ENCODE results near the gene CORO1C.

Gene CORO1C

DNA sequence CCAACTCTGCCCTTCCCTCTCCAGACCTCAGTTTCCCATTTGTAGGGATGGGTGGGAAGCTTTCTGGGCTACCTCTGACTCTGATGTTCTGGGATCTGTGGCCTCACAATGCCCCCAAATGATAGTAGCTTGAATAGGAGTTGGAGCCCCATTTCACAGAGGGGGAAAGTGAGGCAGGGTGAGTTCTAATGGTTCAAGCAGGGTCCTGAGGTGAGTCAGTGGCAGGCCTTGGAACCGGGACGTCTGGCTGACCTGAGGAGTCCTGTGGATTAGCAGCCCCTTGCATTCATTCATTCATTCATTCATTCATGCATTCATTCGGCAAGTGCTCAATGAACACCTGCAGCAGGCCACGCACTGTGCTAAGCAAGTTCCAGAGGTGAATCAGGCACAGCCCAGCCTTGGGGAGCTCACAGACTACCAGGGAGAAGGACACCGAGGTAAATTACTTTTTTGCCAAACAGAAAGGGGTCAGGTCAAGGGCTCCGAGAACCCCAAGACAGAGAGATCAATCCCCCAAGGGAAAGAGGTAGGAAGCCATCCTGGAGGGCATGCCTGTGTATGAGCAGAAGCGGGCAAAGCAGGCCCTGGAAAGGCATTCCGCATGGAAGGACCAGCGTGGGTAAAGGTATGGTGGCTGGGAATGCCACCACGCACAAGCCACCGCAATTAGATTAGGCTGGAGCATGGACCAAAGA is 132.6 kb downstream of the CORO1C start:
- no peak for DNase-seq (ENCODE audit: low spot score)

DNA sequence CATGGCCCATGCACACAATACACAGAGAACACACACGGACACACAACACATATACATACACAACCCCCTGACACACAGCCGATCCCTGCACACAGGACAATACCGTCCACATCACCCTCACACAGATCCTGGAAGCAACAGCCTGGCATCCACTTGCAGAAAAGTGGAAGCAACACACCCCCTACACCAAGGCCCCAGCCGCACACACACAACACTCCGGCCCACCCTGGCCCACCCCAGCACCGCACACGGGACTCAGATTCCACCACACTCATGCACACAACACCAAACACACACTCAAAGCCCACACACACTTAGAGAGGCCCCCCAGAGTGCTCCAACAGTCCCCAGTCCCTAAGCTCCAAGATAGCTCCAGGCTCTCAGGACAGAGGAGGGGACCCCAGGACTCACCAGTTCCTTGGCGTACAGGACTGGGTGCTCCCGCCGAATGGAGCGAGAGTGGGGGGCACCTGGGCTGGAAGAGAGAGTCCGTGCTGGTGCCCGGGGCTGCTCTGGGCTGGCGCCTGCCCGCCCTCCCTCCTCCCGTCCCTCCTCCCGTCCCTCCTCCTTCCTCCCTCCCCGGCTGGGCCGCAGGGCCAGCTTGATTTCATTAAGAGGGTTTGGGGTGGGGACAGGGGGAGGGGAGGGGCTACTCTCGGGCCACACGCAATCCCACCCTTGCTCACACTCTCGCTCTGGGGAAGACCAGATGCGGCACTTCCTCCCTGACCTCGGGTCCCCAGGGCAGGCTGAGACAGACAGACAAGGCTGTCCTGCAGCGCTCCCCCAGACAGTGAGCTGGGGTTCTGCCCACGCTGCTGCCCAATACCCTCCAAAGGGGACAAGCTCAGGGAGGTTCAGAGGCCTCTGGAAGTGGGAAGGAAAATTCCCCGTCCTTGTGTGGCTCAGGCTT is 133.5 kb downstream of the CORO1C start, which contains the start of gene TMEM119:
TSS of gene TMEM119 (minus strand) at position 526 of the 913 bp plus-strand sequence. CDS start 5,701 bp downstream, outside the sequence.
- DNase-seq (ENCODE audit: low spot score), result no peak

DNA sequence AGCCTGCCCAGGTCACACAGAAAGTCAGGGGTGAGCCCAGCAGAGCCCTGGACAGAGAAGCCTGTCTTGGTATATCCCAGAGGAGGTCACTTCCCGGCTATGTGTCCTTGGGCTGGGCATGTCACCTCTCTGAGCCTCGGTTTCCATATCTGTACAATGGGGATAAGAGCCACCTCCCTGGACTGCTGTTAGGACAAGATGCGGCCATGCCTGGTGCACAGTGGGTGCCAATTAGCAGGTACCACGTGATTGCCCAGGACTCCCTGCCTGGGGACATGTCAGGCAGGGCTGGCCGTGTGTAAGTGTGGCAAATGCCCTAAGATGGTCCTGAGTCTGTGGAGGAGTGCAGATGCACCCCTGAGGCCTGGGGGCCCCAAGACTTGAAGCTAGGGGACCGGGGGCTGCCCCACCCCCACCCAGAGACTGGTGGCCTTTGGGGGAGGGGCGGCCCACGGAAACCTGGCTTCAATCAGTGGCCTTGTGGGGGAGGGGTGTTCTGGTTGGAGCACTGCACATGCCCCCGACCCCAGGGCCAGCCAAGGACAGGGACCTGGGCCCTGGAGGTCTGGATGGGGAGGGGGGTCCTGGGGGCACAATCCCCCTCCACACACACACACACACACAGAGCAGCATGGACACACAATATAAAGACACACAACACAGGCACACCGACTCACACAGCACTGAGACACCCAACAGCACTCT is 134.3 kb downstream of the CORO1C start:
- no peak for DNase-seq (ENCODE audit: low spot score)

DNA sequence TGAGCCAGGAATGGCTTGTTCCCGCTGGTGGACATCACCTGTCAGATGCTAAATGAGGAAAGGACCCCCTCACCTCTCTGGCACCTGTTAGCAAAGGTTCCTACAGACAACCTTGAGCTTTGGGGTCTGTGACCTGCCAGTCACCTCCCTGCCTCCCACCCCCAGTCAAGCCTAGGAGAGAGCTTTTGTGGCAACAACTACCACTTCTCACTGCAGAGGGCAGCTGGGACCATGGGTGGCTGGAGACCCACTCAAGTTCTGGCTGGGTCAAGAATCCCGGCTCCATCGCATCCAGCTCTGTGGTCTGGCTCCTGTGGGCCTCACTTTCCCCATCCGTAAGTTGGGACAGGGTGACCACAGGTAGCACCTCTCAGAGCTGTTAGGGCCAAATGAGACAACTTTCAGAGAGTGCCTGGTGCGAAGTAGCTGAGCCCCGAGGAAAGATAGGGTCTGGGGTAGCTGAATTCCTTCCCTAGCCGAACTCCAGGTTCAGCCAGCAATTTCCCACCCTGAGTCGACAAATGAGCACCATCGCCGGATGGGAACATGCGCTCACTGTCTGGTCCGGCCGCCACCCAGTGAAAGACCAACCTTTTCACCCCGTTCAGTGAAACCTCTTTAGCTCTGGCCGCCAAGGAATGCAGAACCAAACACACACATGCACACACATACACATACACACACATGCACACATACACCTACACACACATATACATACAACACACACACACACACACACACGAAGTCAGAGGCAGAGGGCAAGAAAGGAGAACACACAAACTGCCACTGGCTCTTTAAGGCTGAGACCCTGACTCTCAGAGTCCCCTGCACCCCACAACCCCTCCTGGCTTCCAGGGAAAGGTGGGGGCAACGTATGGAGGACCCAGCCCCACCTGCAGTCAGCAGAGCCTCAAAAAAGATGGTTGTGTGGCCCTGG is 135.3 kb downstream of the CORO1C start:
- no peak for DNase-seq (ENCODE audit: low spot score)
